Mononuclear cell (primary cell): ENCODE data around the gene TRMT1L. TPM values are rescaled to one million over a fixed set of nuclear protein-coding genes. Genes with fewer than 3 reads are reported as not detected.

Experiments
- H3K27me3 ChIP-seq: 2 replicates; pipeline ENCODE4 v1.6.0; 2011; ENCODE audit warnings: low read length, control low read depth; ENCODE audit not compliant: insufficient read depth
- H3K4me1 ChIP-seq: 2 replicates; pipeline ENCODE4 v1.5.1; 2011; ENCODE audit warnings: mild to moderate bottlenecking, low read length, control low read depth; ENCODE audit not compliant: insufficient read depth
- H3K4me3 ChIP-seq: 2 replicates; pipeline ENCODE4 v1.5.1; 2011; ENCODE audit warnings: mild to moderate bottlenecking, low read length, moderate library complexity
- H3K9me3 ChIP-seq: 2 replicates; pipeline ENCODE4 v1.5.1; 2011; ENCODE audit warnings: low read depth, mild to moderate bottlenecking, control low read depth, low read length
- total RNA-seq: library from RNA; depleted of rRNA; stranded (reverse); fragments of >200 nt; gene quantifications from one replicate; pipeline ENCODE4 v1.2.3, GENCODE V29; 2012

The TRMT1L gene
- total RNA-seq, 1 donor: 3.3 TPM

GRCh38 chr1:185152187-185152767 lies 4.5 kb downstream of the TRMT1L start:
- H3K4me1 ChIP-seq: peaks cover 27% of the 10 kb centered on the region
- no peaks in the 10 kb centered on the region for H3K9me3 ChIP-seq
- no peaks in the 10 kb centered on the region for H3K27me3 ChIP-seq
- H3K4me3 ChIP-seq: no peak overlapping the region

- H3K4me1 ChIP-seq: peaks cover 27% of the 10 kb centered on the region
Observed at GRCh38 chr1:185151215-185151614, 5.5 kb downstream of the TRMT1L start.

GRCh38 chr1:185144233-185144632 lies 12.5 kb downstream of the TRMT1L start:
- no peak overlapping the region for H3K4me3 ChIP-seq
- no peaks in the 10 kb centered on the region for H3K9me3 ChIP-seq
- H3K27me3 ChIP-seq: no peaks in the 10 kb centered on the region

More at GRCh38 chr1:185151215-185151614, 5.5 kb downstream of the TRMT1L start:
- Histone ChIP-seq H3K4me3 (no peak overlapping the region), H3K9me3 (no peaks in the 10 kb centered on the region), H3K27me3 (no peaks in the 10 kb centered on the region)

GRCh38 chr1:185139246-185139645 lies 17.5 kb downstream of the TRMT1L start:
- H3K27me3 ChIP-seq: no peaks in the 10 kb centered on the region
- H3K4me1 ChIP-seq: no peaks in the 10 kb centered on the region
- no peak overlapping the region for H3K4me3 ChIP-seq
- H3K9me3 ChIP-seq: no peaks in the 10 kb centered on the region

More at GRCh38 chr1:185144233-185144632, 12.5 kb downstream of the TRMT1L start:
- no peaks in the 10 kb centered on the region for H3K4me1 ChIP-seq

- H3K4me3 ChIP-seq: no peak overlapping the region
- H3K4me1 ChIP-seq: no peaks in the 10 kb centered on the region
- peaks cover under 1% of the 10 kb centered on the region for H3K9me3 ChIP-seq
- H3K27me3 ChIP-seq: no peaks in the 10 kb centered on the region
Observed at GRCh38 chr1:185137896-185138545, 18.7 kb downstream of the TRMT1L start.

- Histone ChIP-seq H3K9me3 (peaks cover 6% of the 10 kb centered on the region), H3K27me3 (no peaks in the 10 kb centered on the region), H3K4me1 (no peaks in the 10 kb centered on the region), H3K4me3 (no peak overlapping the region)
Observed at GRCh38 chr1:185132534-185132933, 24.2 kb downstream of the TRMT1L start.

GRCh38 chr1:185129708-185130107 lies 27.0 kb downstream of the TRMT1L start:
- H3K9me3 ChIP-seq: peaks cover 6% of the 10 kb centered on the region
- no peaks in the 10 kb centered on the region for H3K27me3 ChIP-seq
- H3K4me1 ChIP-seq: no peaks in the 10 kb centered on the region
- H3K4me3 ChIP-seq: no peak overlapping the region

- H3K9me3 ChIP-seq: peaks cover 6% of the 10 kb centered on the region
- no peaks in the 10 kb centered on the region for H3K4me1 ChIP-seq
- no peaks in the 10 kb centered on the region for H3K27me3 ChIP-seq
- no peak overlapping the region for H3K4me3 ChIP-seq
Observed at GRCh38 chr1:185112356-185112755, 44.4 kb downstream of the TRMT1L start.

GRCh38 chr1:185111873-185112272 lies 44.9 kb downstream of the TRMT1L start:
- Histone ChIP-seq H3K9me3 (peaks cover 6% of the 10 kb centered on the region), H3K4me1 (no peaks in the 10 kb centered on the region), H3K27me3 (no peaks in the 10 kb centered on the region)

GRCh38 chr1:185110145-185110544 lies 46.6 kb downstream of the TRMT1L start:
- Histone ChIP-seq H3K4me1 (no peaks in the 10 kb centered on the region), H3K27me3 (no peaks in the 10 kb centered on the region), H3K9me3 (peaks cover 6% of the 10 kb centered on the region), H3K4me3 (no peak overlapping the region)

More at GRCh38 chr1:185111873-185112272, 44.9 kb downstream of the TRMT1L start:
- H3K4me3 ChIP-seq: no peak overlapping the region

GRCh38 chr1:185108321-185108720 lies 48.4 kb downstream of the TRMT1L start:
- H3K9me3 ChIP-seq: peaks cover 6% of the 10 kb centered on the region
- H3K4me1 ChIP-seq: no peaks in the 10 kb centered on the region
- H3K27me3 ChIP-seq: no peaks in the 10 kb centered on the region
- no peak overlapping the region for H3K4me3 ChIP-seq

GRCh38 chr1:185105121-185105520 lies 51.6 kb downstream of the TRMT1L start:
- Histone ChIP-seq H3K9me3 (peaks cover 6% of the 10 kb centered on the region), H3K4me1 (no peaks in the 10 kb centered on the region), H3K4me3 (no peak overlapping the region), H3K27me3 (no peaks in the 10 kb centered on the region)

- Histone ChIP-seq H3K9me3 (peaks cover 6% of the 10 kb centered on the region), H3K4me1 (no peaks in the 10 kb centered on the region), H3K4me3 (no peak overlapping the region), H3K27me3 (no peaks in the 10 kb centered on the region)
Observed at GRCh38 chr1:185104083-185104482, 52.7 kb downstream of the TRMT1L start.

GRCh38 chr1:185096531-185096930 lies 60.2 kb downstream of the TRMT1L start:
- H3K4me1 ChIP-seq: no peaks in the 10 kb centered on the region
- no peak overlapping the region for H3K4me3 ChIP-seq
- H3K9me3 ChIP-seq: no peaks in the 10 kb centered on the region
- H3K27me3 ChIP-seq: no peaks in the 10 kb centered on the region

GRCh38 chr1:185094761-185095160 lies 62.0 kb downstream of the TRMT1L start:
- H3K27me3 ChIP-seq: no peaks in the 10 kb centered on the region
- H3K4me3 ChIP-seq: no peak overlapping the region
- no peaks in the 10 kb centered on the region for H3K4me1 ChIP-seq
- H3K9me3 ChIP-seq: no peaks in the 10 kb centered on the region

- Histone ChIP-seq H3K27me3 (no peaks in the 10 kb centered on the region), H3K4me3 (no peak overlapping the region), H3K4me1 (no peaks in the 10 kb centered on the region), H3K9me3 (no peaks in the 10 kb centered on the region)
Observed at GRCh38 chr1:185091480-185091879, 65.3 kb downstream of the TRMT1L start.
